Glutamatergic neuron (in vitro differentiated cells): ENCODE data around the gene DHRS3. TPM values are rescaled to one million over a fixed set of nuclear protein-coding genes. Genes with fewer than 3 reads are reported as not detected.
"Not testable (repeated sequence)": the region's sequence is repeated elsewhere in the genome, so short reads cannot be mapped to it uniquely, and the experiment has no call there.

Source experiments
- DNase-seq: peaks from one replicate; pipeline ENCODE4 v3.0.0; 2022
- H3K27ac Mint-ChIP-seq: one replicate; pipeline ENCODE4 v1.8.0; 2020; ENCODE audit warnings: mild to moderate bottlenecking, mixed read lengths, inconsistent platforms; ENCODE audit not compliant: unreplicated experiment
- H3K27me3 Mint-ChIP-seq: one replicate; pipeline ENCODE4 v1.8.0; 2020; ENCODE audit warnings: mild to moderate bottlenecking, moderate library complexity, mixed read lengths, inconsistent platforms; ENCODE audit not compliant: unreplicated experiment
- H3K36me3 Mint-ChIP-seq: one replicate; pipeline ENCODE4 v1.8.0; 2020; ENCODE audit warnings: mild to moderate bottlenecking, mixed read lengths, inconsistent platforms; ENCODE audit not compliant: unreplicated experiment
- H3K4me1 Mint-ChIP-seq: one replicate; pipeline ENCODE4 v1.8.0; 2020; ENCODE audit warnings: mild to moderate bottlenecking, low read depth, mixed read lengths, inconsistent platforms; ENCODE audit not compliant: unreplicated experiment
- H3K4me3 Mint-ChIP-seq: one replicate; pipeline ENCODE4 v1.8.0; 2020; ENCODE audit warnings: mild to moderate bottlenecking, mixed read lengths, inconsistent platforms; ENCODE audit not compliant: unreplicated experiment
- H3K9me3 Mint-ChIP-seq: one replicate; pipeline ENCODE4 v1.8.0; 2020; ENCODE audit warnings: mild to moderate bottlenecking, moderate library complexity, mixed read lengths, inconsistent platforms; ENCODE audit not compliant: unreplicated experiment
- CTCF ChIP-seq: fragments of 200-600 bp; sonication (generic); IDR thresholded peaks from one replicate; pipeline ENCODE4 v1.5.0; 2021; ENCODE audit not compliant: partially characterized antibody, unreplicated experiment
- total RNA-seq: library from RNA; stranded (reverse); fragmentation: NEBNext Ultra II Directional; extraction: Animal tissue kit (Norgen Biotek cat#: 25700); gene quantifications from one replicate; pipeline ENCODE4 v1.2.1, GENCODE V29; 2021; ENCODE audit not compliant: unreplicated experiment

DHRS3 gene
- total RNA-seq, 1 donor from 2014 or later = not detected

- Mint-ChIP-seq H3K36me3 (peaks cover 16% of the 10 kb centered on the region), H3K27ac (no peak overlapping the region), H3K9me3 (peaks cover 11% of the 10 kb centered on the region), H3K27me3 (peaks cover 7% of the 10 kb centered on the region), H3K4me3 (no peak overlapping the region), H3K4me1 (no peaks in the 10 kb centered on the region)
- DNase-seq = no peak
- no peak for TF ChIP-seq CTCF
Observed at GRCh38 chr1:12565094-12565965, 52.7 kb downstream of the DHRS3 start.

- peaks cover 16% of the 10 kb centered on the region for H3K36me3 Mint-ChIP-seq
- not testable (repeated sequence) for H3K4me1 Mint-ChIP-seq, H3K27ac Mint-ChIP-seq, H3K4me3 Mint-ChIP-seq, DNase-seq, H3K27me3 Mint-ChIP-seq
- peaks cover 11% of the 10 kb centered on the region for H3K9me3 Mint-ChIP-seq
Observed at GRCh38 chr1:12564251-12564650, 53.8 kb downstream of the DHRS3 start.

- no peaks in the 10 kb centered on the region for H3K4me1 Mint-ChIP-seq
- peaks cover 16% of the 10 kb centered on the region for H3K36me3 Mint-ChIP-seq
- no peak overlapping the region for H3K27ac Mint-ChIP-seq
- no peak for TF ChIP-seq CTCF
- no peak for DNase-seq
- peaks cover 11% of the 10 kb centered on the region for H3K9me3 Mint-ChIP-seq
- H3K27me3 Mint-ChIP-seq = peaks cover 2% of the 10 kb centered on the region
- H3K4me3 Mint-ChIP-seq = no peak overlapping the region
Observed at GRCh38 chr1:12562955-12563576, 54.9 kb downstream of the DHRS3 start.

- Mint-ChIP-seq H3K4me1 (no peaks in the 10 kb centered on the region), H3K36me3 (peaks cover 16% of the 10 kb centered on the region), H3K9me3 (peaks cover 15% of the 10 kb centered on the region), H3K27me3 (no peaks in the 10 kb centered on the region), H3K27ac (no peak overlapping the region), H3K4me3 (no peak overlapping the region)
- DNase-seq = no peak
- TF ChIP-seq CTCF = no peak
Observed at GRCh38 chr1:12561121-12561520, 56.9 kb downstream of the DHRS3 start.

GRCh38 chr1:12556957-12557935, 60.8 kb downstream of the DHRS3 start:
- TF ChIP-seq CTCF = no peak
- no peaks in the 10 kb centered on the region for H3K4me1 Mint-ChIP-seq
- H3K27ac Mint-ChIP-seq = no peak overlapping the region
- no peak overlapping the region for H3K4me3 Mint-ChIP-seq
- peaks cover 4% of the 10 kb centered on the region for H3K9me3 Mint-ChIP-seq
- no peaks in the 10 kb centered on the region for H3K27me3 Mint-ChIP-seq
- H3K36me3 Mint-ChIP-seq = peaks cover under 1% of the 10 kb centered on the region
- DNase-seq = no peak
